ENCODE results near the gene BCAN. TPM values are rescaled to one million over a fixed set of nuclear protein-coding genes. Genes with fewer than 3 reads are reported as not detected.
A peak's percentile ranks its signal among the peaks of the same experiment; 100 is the strongest.

Gene BCAN
- total and polyA plus RNA-seq, 10 donors, result 0.10 to 0.11 TPM; not detected in 8

GRCh38 chr1:156667610-156667967, 25.7 kb downstream of the BCAN start:
- Histone ChIP-seq H3K4me3 (no peak overlapping the region), H3K27me3 (replicated peaks in 1 of 7) (peaks cover 0 to 7% (median 0%) of the 10 kb centered on the region in 7 donors), H3K36me3 (peaks cover 0 to 21% (median 0%) of the 10 kb centered on the region in 6 donors), H3K9me3 (no peaks in the 10 kb centered on the region), H3K27ac (peak overlapping the region; percentile 74 to 87 (median 79)), H3K4me1 (peaks cover 36 to 96% (median 76%) of the 10 kb centered on the region in 6 donors)
- WGBS, 5 donors, result 45 to 92% (median 66%) methylated on average over 5 of the region's 5 CpGs
- DNase-seq, result no peak
- intact Hi-C loops (cut with DNase I; ENCODE audit: low total_unique reads), result no loop called here
- TF ChIP-seq, protein P1, sequence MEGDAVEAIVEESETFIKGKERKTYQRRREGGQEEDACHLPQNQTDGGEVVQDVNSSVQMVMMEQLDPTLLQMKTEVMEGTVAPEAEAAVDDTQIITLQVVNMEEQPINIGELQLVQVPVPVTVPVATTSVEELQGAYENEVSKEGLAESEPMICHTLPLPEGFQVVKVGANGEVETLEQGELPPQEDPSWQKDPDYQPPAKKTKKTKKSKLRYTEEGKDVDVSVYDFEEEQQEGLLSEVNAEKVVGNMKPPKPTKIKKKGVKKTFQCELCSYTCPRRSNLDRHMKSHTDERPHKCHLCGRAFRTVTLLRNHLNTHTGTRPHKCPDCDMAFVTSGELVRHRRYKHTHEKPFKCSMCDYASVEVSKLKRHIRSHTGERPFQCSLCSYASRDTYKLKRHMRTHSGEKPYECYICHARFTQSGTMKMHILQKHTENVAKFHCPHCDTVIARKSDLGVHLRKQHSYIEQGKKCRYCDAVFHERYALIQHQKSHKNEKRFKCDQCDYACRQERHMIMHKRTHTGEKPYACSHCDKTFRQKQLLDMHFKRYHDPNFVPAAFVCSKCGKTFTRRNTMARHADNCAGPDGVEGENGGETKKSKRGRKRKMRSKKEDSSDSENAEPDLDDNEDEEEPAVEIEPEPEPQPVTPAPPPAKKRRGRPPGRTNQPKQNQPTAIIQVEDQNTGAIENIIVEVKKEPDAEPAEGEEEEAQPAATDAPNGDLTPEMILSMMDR (IDR thresholded peaks at IDR 0.05 in 8 of 11, conservative IDR thresholded peaks at IDR 0.05 in 3 of 11), result no peak
- TF ChIP-seq POLR2AphosphoS5 (IDR thresholded peaks at IDR 0.05) (no peak), POLR2A (IDR thresholded peaks at IDR 0.05) (no peak)

- H3K27me3 ChIP-seq (replicated peaks in 1 of 7), result peaks cover 0 to 7% (median 0%) of the 10 kb centered on the region in 7 donors
- peaks cover 0 to 27% (median 0%) of the 10 kb centered on the region in 6 donors for H3K36me3 ChIP-seq
- peaks cover 30 to 96% (median 73%) of the 10 kb centered on the region in 6 donors for H3K4me1 ChIP-seq
- H3K27ac ChIP-seq, result peak overlapping the region; percentile 74 to 87 (median 79)
- no peak overlapping the region for H3K4me3 ChIP-seq
- H3K9me3 ChIP-seq, result no peaks in the 10 kb centered on the region
- DNase-seq, result no peak
- WGBS, 5 donors, result 77 to 86% (median 79%) methylated on average over 9 of the region's 9 CpGs
- intact Hi-C loops (cut with DNase I; ENCODE audit: low total_unique reads), result no loop called here
- TF ChIP-seq POLR2AphosphoS5 (IDR thresholded peaks at IDR 0.05) (peak in 2 of 3 donors; percentile 10 to 14), POLR2A (IDR thresholded peaks at IDR 0.05) (no peak)
- TF ChIP-seq, protein P1 (IDR thresholded peaks at IDR 0.05 in 8 of 11, conservative IDR thresholded peaks at IDR 0.05 in 3 of 11), result no peak
These were observed 26.2 kb downstream of the BCAN start for GRCh38 chr1:156667968-156668709.

DNA sequence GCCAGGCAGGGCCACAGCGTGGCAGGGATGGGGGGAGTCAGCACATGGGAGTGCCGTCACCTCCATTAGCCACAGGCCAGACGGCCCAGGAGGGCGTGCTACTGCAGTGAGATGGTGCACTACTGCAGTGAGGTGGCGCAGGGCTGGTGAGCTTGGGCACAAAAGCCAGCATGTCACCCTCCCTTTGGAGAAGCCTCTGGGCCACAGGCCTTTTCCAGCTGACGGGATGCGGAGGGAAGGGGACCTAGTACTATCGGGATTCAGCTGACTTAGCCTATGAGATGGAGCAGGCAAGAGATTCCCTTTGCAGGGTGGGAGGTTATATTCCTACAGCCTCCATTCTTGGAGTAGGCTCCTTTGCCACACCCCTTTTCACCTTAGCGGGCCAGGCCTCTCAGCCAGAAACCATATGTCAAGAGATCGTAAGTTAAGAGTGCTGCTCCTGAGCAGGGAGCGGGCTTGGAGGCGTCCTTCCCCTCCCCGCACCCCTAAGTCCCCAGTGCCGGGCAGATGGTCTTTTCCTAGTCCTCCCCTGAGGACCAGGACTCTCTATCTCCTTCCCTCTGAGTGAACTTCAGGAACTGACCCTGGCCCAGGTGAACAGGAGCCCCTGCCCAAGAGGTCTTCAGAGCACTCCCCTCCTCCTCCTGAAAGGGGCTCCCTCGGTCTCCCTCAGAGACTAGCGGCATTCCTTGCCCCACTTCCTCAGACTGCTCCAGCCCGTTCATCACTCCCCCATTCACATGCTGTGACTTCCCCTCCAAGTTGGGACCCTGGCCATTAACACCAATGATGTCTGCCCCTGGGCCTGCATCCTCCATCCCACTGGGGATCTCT, 27.1 kb downstream of the BCAN start:
- intact Hi-C loops (cut with DNase I; ENCODE audit: low total_unique reads), result no loop called here
- no peak for DNase-seq
- TF ChIP-seq POLR2AphosphoS5 (IDR thresholded peaks at IDR 0.05), result peak in 1 of 3 donors; percentile 38
- TF ChIP-seq, protein P1 (IDR thresholded peaks at IDR 0.05 in 8 of 11, conservative IDR thresholded peaks at IDR 0.05 in 3 of 11), result no peak
- Histone ChIP-seq H3K27me3 (replicated peaks in 1 of 7) (peaks cover 0 to 7% (median 0%) of the 10 kb centered on the region in 7 donors), H3K9me3 (no peaks in the 10 kb centered on the region), H3K4me3 (no peak overlapping the region), H3K4me1 (peaks cover 30 to 96% (median 71%) of the 10 kb centered on the region in 6 donors), H3K27ac (peak overlapping the region in 7 of 8 donors; percentile 58 to 87 (median 80)), H3K36me3 (peaks cover 0 to 32% (median 0%) of the 10 kb centered on the region in 6 donors)
- 73 to 81% (median 80%) methylated on average over 15 to 17 of the region's 17 CpGs for WGBS, 5 donors

All from spleen (tissue), 11 donors.